GM23248 (cell line): ENCODE results near the gene NPIPB2.

ENCODE experiments used
- EZH2 ChIP-seq: fragments of 200-600 bp; sonication (generic); IDR thresholded peaks from 2 replicates; pipeline ENCODE4 v1.6.1; 2018; ENCODE audit warnings: antibody characterized with exemption, mild to moderate bottlenecking; ENCODE audit not compliant: insufficient read depth, poor library complexity, severe bottlenecking
- EZH2phosphoT487 ChIP-seq: fragments of 200-600 bp; sonication (generic); IDR thresholded peaks from 2 replicates; pipeline ENCODE4 v1.6.1; 2018; ENCODE audit warnings: antibody characterized with exemption, moderate library complexity, mild to moderate bottlenecking, low read depth; ENCODE audit not compliant: insufficient read depth

DNA sequence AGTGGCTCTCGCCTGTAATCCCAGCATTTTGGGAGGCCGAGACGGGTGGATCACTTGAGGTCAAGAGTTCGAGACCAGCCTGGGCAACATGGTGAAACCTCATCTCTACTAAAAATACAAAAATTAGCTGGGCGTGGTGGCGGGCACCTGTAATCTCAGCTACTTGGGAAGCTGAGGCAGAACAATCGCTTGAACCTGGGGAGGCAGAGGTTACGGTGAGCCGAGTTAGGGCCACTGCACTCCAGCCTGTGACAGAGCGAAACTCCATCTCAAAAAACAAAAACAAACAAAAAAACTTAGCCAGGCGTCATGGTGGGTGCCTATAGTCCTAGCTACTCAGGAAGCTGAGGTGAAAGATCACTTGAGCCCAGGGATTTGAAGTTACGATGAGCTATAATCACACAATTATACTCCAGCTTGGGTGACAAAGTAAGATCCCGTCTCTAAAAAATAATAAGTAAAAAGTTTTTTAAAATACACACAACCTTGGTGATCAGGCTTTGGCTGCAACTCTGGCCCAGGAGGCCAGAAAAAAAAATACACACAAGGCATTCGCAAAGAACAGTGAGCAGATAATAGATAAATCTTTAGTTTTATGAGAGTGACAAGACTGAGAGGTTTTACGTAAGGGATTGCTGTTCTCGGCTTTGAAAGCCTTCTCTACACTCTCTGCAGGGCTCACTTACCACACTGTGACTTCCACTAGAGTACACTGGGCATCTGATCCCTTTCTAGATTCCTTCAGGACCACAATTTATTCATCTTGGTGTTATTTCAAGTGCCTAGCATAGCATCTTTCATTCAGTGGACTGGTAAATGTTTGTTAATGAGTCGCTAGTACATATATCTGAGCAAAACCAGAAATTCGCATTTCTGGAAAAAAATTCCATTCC lies 31.9 kb downstream of the NPIPB2 start:
- TF ChIP-seq EZH2 (no peak), EZH2phosphoT487 (no peak)
